ENCODE measurements around the gene SMPD4. TPM values are rescaled to one million over a fixed set of nuclear protein-coding genes. Genes with fewer than 3 reads are reported as not detected.
"Not testable (repeated sequence)": the region's sequence is repeated elsewhere in the genome, so short reads cannot be mapped to it uniquely, and the experiment has no call there.

The SMPD4 gene
- total and polyA plus RNA-seq, 5 donors: 19.9 to 24.8 (median 24.1) TPM

DNA sequence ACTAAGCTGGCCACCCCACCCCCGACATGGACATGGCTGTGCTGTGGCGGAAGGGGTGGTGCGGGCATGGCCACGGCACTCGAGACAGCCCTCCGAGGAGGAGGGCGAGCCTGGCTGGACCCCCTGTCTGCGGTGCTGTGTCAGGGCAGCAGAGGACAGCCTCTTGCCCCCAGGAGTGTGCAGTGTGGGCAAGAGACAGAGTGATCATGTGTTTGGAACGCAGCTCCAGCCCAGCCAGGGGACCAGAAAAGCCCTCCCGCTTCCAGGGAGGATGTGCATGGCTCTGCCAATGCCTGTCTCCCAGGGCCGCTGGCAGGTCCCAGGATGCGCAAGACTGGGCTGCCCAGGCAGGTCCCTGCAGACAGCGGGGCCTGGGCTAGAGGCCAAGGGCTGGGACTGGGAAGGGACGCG, 42.6 kb downstream of the SMPD4 start:
- H3K27me3 ChIP-seq (ENCODE audit: control insufficient read depth, insufficient read depth); intact Hi-C loops (cut with DNase I); H3K9me3 ChIP-seq (ENCODE audit: control insufficient read depth, low read length); H3K27ac ChIP-seq (ENCODE audit: low read length); H3K4me1 ChIP-seq (ENCODE audit: control insufficient read depth, insufficient read depth, low read length); H3K4me3 ChIP-seq (ENCODE audit: low read length): not testable (repeated sequence)
- peak in 1 of 3 donors; percentile 57 for DNase-seq
- peak in 1 of 2 donors; percentile 17 for ATAC-seq
- WGBS: 71% methylated on average over 15 of the region's 15 CpGs

DNA sequence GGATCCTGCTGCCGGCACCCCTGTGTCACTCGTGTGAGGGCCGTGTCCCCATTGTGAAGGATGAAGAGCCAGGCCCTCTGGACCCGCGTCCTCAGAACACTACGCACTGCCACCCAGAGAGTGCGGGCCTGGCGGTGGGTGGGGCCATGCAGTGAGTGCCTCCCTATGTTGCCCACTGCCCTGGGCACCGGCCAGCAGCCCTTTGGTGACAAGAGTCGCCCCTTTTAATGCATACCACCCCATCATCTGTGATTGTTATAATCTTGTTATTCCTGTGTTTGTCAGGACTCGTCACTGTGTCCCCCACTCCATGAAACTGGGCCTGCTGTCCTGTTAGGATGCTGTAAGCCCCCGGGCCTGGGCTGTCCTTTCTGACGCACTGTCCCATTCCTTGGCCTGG, 43.1 kb downstream of the SMPD4 start:
- ATAC-seq; H3K4me3 ChIP-seq (ENCODE audit: low read length); H3K27me3 ChIP-seq (ENCODE audit: control insufficient read depth, insufficient read depth); DNase-seq; intact Hi-C loops (cut with DNase I); H3K27ac ChIP-seq (ENCODE audit: low read length); H3K9me3 ChIP-seq (ENCODE audit: control insufficient read depth, low read length); H3K4me1 ChIP-seq (ENCODE audit: control insufficient read depth, insufficient read depth, low read length): not testable (repeated sequence)
- 88% methylated on average over 10 of the region's 13 CpGs for WGBS

DNA sequence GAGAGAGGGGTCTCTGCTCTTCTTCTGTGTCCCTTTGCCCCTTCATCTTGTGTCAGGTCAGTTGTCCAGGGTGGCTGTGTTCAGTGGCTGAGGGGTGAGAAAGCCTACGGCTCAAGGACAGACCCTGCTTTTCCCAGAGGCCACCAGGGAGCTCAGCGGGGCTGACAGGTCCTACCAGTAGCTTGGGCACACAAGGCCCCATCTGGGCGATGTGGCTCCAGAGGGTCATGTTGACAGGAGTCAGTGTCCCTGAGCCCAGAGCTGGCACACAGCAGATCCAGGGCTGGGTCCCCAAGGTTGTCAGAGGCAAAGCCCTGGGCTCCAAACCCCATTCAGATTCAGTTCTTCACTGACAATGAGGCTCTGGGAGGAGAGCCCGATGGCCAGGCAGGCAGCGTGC, 44.3 kb downstream of the SMPD4 start:
- ATAC-seq: not testable (repeated sequence)
- 78% methylated on average over 5 of the region's 5 CpGs for WGBS

DNA sequence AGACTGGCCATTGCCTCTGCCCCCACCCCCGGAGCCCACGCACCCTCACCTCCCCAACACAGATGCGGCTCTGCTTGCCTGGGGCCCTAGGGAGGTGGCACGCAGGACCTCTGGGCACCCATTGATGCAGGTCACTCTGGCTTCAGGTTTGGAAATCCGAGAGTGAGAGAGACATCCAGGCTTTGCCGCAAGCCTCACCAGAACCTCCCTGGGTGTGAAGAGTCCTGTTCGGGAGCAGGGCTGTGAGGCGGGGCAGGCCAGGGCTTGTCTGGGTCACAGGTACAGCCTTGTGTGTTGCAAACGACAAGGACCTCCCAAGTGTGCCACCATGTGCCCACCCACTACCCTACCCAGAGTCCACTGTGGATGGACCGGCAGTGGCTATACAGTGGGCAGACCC, 44.9 kb downstream of the SMPD4 start:
- H3K4me3 ChIP-seq (ENCODE audit: low read length); DNase-seq; H3K27me3 ChIP-seq (ENCODE audit: control insufficient read depth, insufficient read depth); H3K4me1 ChIP-seq (ENCODE audit: control insufficient read depth, insufficient read depth, low read length); H3K27ac ChIP-seq (ENCODE audit: low read length); H3K9me3 ChIP-seq (ENCODE audit: control insufficient read depth, low read length); ATAC-seq; intact Hi-C loops (cut with DNase I): not testable (repeated sequence)
- WGBS: 92% methylated on average over 9 of the region's 10 CpGs

More for the DNA sequence above, 44.3 kb downstream of the SMPD4 start:
- H3K9me3 ChIP-seq (ENCODE audit: control insufficient read depth, low read length); intact Hi-C loops (cut with DNase I); H3K27me3 ChIP-seq (ENCODE audit: control insufficient read depth, insufficient read depth); H3K4me3 ChIP-seq (ENCODE audit: low read length); H3K4me1 ChIP-seq (ENCODE audit: control insufficient read depth, insufficient read depth, low read length); DNase-seq; H3K27ac ChIP-seq (ENCODE audit: low read length): not testable (repeated sequence)

DNA sequence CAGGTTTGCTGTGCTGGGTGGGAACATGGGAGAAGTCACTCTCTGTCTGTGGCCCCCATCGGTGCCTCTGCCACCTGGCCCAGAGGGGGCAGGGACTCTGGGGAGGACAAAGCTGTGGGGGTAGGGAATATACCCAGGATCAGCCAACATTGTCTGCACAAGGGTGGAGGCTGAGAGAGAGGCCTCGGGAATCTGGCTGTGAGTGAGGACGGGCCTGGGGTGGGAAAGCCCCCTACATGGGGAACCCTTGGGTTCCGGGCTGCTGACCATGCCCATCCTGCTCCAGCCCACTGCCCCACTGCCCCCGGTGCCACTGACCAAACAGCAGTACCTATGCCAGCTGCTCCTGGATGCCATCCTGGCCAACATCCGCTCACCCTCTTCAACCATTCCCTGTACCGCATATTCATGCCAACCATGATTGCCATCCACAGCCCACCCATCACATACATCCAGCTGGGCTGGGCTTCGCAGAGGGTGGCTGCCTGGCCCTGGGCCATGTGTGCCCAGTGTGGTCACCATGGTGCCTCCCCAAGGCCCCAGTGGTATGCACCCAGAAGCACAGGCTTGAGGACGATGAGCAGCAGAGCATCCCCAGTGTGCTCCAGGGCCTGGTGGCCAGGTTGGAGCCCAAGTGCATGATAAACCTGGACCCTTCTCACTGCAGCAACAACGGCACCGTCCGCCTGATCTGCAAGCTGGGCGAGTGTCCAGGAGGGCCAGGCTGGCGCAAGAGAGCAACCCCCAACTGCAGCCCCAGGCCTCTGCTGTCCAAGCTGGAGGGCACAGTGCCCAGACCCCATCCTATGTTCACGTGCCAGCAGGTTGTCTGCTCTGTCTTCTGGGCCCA, 45.5 kb downstream of the SMPD4 start:
- Histone ChIP-seq H3K4me3 (ENCODE audit: low read length) (no peak overlapping the region), H3K27me3 (ENCODE audit: control insufficient read depth, insufficient read depth) (no peaks in the 10 kb centered on the region), H3K4me1 (ENCODE audit: control insufficient read depth, insufficient read depth, low read length) (no peaks in the 10 kb centered on the region), H3K9me3 (ENCODE audit: control insufficient read depth, low read length) (no peaks in the 10 kb centered on the region), H3K27ac (ENCODE audit: low read length) (no peak overlapping the region)
- intact Hi-C loops (cut with DNase I): no loop called here
- 86% methylated on average over 15 of the region's 15 CpGs for WGBS
- DNase-seq (no peak), ATAC-seq (no peak)

DNA sequence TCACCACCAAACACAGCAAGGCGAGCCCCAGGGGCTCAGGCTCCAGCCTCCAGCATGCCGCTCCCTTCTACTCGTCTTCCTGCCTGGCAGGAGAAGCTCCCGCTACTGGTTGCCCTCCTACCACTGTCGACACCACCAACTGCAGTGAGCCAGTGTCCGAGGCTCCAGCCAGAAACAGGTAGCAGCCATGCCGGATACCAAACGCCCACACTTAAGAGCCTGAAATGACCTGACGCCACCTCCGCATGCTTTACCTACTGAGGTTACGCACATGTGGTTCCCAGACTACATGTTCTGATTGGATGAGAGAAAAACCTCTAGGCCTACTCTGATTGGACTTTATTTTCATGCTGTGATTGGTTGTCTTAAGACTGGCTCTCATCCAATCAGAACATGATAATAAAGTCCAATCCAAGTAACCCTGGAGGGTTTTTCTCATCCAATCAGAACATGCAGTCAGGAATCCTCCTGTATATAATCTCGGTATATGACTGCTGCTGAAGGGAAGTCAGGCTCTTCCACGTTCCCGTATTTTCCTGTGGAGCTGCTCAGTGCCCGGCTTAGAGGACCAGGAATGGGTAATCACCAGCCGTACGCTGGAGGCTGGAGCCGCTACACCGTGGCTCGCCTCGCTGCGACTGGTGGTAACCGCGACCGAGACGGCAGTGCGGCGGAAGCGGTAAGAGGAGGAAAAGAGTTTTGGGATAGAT, 52.1 kb downstream of the SMPD4 start, which contains the start of gene POTEF:
TSS of gene POTEF (minus strand) at position 103 of the 710 bp plus-strand sequence. CDS start 8,707 bp downstream, outside the sequence.
- H3K27ac ChIP-seq (ENCODE audit: low read length); H3K4me3 ChIP-seq (ENCODE audit: low read length); ATAC-seq; H3K27me3 ChIP-seq (ENCODE audit: control insufficient read depth, insufficient read depth); H3K9me3 ChIP-seq (ENCODE audit: control insufficient read depth, low read length); DNase-seq; intact Hi-C loops (cut with DNase I); H3K4me1 ChIP-seq (ENCODE audit: control insufficient read depth, insufficient read depth, low read length): not testable (repeated sequence)
- 88% methylated on average over 16 of the region's 29 CpGs for WGBS

DNA sequence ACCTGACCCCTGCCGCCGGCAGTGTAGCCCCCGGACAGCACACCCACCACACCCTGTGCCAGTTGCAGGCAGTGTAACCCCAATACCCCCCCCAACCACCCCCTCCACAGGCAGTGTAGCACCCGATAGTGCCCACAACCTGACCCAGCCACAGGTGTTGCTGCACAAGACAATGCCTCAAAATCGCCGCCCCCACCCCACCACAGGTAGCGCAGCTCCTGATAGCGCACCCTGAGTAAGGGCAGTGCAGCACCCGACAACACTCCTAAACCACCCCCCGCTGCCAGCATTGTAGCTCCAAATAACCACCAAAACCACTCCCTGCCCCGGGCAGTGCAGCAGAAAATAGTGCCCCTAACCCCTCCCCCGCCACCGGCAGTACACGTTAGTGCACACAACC, 52.9 kb downstream of the SMPD4 start:
- H3K27ac ChIP-seq (ENCODE audit: low read length); DNase-seq; H3K4me1 ChIP-seq (ENCODE audit: control insufficient read depth, insufficient read depth, low read length); H3K9me3 ChIP-seq (ENCODE audit: control insufficient read depth, low read length); H3K27me3 ChIP-seq (ENCODE audit: control insufficient read depth, insufficient read depth); H3K4me3 ChIP-seq (ENCODE audit: low read length); intact Hi-C loops (cut with DNase I): not testable (repeated sequence)
- WGBS: 90% methylated on average over 11 of the region's 14 CpGs
- ATAC-seq: peak in 1 of 2 donors; percentile 28

DNA sequence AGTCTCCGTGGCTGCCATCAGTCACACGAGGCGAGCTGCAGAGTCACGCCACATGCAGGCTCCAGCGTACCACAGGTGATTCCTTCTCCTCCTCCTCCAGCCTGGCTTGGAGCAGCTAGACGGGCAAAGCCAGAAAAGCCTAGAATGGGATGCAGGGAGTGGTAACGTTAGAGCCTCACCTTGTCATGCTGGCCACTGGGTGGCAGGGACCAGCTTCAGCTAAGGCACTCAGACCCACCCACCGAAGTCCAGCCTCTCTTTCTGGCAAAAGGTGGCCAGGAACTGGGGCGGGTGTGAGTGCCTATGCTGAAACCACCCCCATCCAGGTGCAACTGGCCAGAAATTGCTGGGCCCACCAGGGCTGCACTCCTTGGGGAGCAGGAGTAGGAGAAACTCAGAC, 53.7 kb downstream of the SMPD4 start:
- H3K9me3 ChIP-seq (ENCODE audit: control insufficient read depth, low read length); ATAC-seq; H3K4me3 ChIP-seq (ENCODE audit: low read length); H3K4me1 ChIP-seq (ENCODE audit: control insufficient read depth, insufficient read depth, low read length); DNase-seq; intact Hi-C loops (cut with DNase I); H3K27me3 ChIP-seq (ENCODE audit: control insufficient read depth, insufficient read depth); H3K27ac ChIP-seq (ENCODE audit: low read length): not testable (repeated sequence)
- no CpG with 5 or more reads among the region's 9 CpGs for WGBS

DNA sequence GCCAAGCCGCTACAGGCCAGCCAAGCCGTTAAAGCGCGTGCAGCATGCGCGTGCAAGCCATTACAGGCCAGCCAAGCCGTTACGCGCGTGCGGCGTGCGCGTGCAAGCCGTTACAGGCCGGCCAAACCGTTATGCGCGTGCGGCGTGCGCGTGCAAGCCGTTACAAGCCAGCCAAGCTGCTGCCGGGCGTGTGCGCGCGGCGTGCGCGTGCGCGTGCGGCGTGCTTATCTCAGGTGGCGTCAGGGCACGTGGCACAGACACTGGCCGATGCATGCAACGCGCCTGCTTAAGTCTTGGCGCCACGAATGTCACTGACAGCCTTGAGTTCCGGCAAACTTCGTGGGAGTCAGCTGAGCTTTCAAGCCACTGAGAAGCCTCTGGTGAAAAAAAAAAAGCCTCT, 60.5 kb downstream of the SMPD4 start:
- intact Hi-C loops (cut with DNase I); DNase-seq; ATAC-seq; H3K4me1 ChIP-seq (ENCODE audit: control insufficient read depth, insufficient read depth, low read length); H3K4me3 ChIP-seq (ENCODE audit: low read length); H3K27ac ChIP-seq (ENCODE audit: low read length); H3K9me3 ChIP-seq (ENCODE audit: control insufficient read depth, low read length); H3K27me3 ChIP-seq (ENCODE audit: control insufficient read depth, insufficient read depth): not testable (repeated sequence)
- WGBS: 93% methylated on average over 35 of the region's 45 CpGs

DNA sequence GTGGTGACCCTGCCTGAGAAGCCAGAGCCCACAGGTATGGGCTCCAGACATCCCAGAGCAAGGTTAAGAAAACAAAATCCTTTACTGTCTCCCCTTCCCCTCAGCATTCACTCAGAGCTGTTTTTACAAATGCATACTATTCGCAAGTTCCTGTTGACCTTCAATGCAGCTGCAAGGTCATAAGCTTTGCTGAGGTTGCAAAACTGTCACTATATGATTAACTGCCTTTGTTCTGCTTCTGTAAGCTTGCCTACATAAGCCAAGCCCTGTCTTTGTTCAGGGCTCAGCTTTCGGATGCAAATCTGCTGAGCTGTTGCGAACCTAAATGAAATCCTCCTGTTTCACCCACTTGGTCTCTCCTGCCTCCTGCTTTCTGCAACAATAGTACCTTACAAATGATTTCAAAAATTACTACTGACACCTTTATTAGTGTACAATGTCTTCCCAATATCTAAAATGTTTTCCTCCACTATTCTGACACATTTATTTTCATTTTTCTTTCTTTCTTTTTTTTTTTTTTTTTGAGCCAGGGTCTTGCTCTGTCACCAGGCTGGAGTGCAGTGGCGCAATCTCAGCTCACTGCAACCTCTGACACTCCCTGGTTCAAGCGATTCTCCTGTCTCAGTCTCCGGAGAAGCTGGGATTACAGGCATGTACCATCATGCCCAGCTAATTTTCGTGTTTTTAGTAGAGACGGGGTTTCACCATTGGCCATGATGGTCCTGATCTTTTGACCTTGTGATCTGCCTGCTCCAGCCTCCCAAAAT, 78.6 kb downstream of the SMPD4 start:
- H3K27me3 ChIP-seq (ENCODE audit: control insufficient read depth, insufficient read depth); DNase-seq: not testable (repeated sequence)
- whole genome bisulfite sequencing: 59% methylated on average over 7 of the region's 8 CpGs

More for the DNA sequence above, 78.6 kb downstream of the SMPD4 start:
- H3K4me1 ChIP-seq (ENCODE audit: control insufficient read depth, insufficient read depth, low read length); ATAC-seq; H3K4me3 ChIP-seq (ENCODE audit: low read length); intact Hi-C loops (cut with DNase I); H3K9me3 ChIP-seq (ENCODE audit: control insufficient read depth, low read length); H3K27ac ChIP-seq (ENCODE audit: low read length): not testable (repeated sequence)
